ENCODE data around the gene RANBP10. TPM values are rescaled to one million over a fixed set of nuclear protein-coding genes. Genes with fewer than 3 reads are reported as not detected.

Gene RANBP10
- total RNA-seq, 3 donors from 2014 or later (not counting 1 experiment from before 2014, with no cell fraction given) = 20.9 to 25.8 (median 24.5) TPM

- Histone ChIP-seq H3K36me3 (ENCODE audit: control insufficient read depth, insufficient read depth, low read length) (no peaks in the 10 kb centered on the region), H3K9me3 (ENCODE audit: control insufficient read depth, insufficient read depth, low read length) (no peaks in the 10 kb centered on the region), H3K4me1 (ENCODE audit: control insufficient read depth, insufficient read depth, low read length) (no peaks in the 10 kb centered on the region), H3K27me3 (ENCODE audit: control insufficient read depth, insufficient read depth, low read length) (no peaks in the 10 kb centered on the region), H3K4me3 (ENCODE audit: low read length) (no peak overlapping the region), H3K27ac (ENCODE audit: low read length) (no peak overlapping the region)
- H3K9me3 Mint-ChIP-seq = no peaks in the 10 kb centered on the region
- no peak for DNase-seq
- intact Hi-C loops (cut with micrococcal nuclease) = no loop called here
- no peak overlapping the region for H3K4me3 Mint-ChIP-seq
- H3K36me3 Mint-ChIP-seq = no peaks in the 10 kb centered on the region
- H3K27ac Mint-ChIP-seq = no peak overlapping the region
- no peak for ATAC-seq
- H3K27me3 Mint-ChIP-seq (ENCODE audit: low read depth in 2 of 2) = no peaks in the 10 kb centered on the region
- H3K4me1 Mint-ChIP-seq = peaks cover 0 to 6% of the 10 kb centered on the region in 2 donors
- no peak for TF ChIP-seq CTCF (IDR thresholded peaks at IDR 0.05)
- WGBS (ENCODE audit: insufficient coverage) = 97% methylated on average over 6 of the region's 6 CpGs
Observed at GRCh38 chr16:67710607-67711006, 95.8 kb downstream of the RANBP10 start.

GRCh38 chr16:67709050-67709449 lies 97.3 kb downstream of the RANBP10 start:
- no peak for TF ChIP-seq CTCF (IDR thresholded peaks at IDR 0.05)
- no peak for ATAC-seq
- no peak overlapping the region for H3K27ac ChIP-seq (ENCODE audit: low read length)
- H3K27me3 ChIP-seq (ENCODE audit: control insufficient read depth, insufficient read depth, low read length) = no peaks in the 10 kb centered on the region
- H3K36me3 ChIP-seq (ENCODE audit: control insufficient read depth, insufficient read depth, low read length) = no peaks in the 10 kb centered on the region
- Mint-ChIP-seq H3K9me3 (no peaks in the 10 kb centered on the region), H3K4me3 (no peak overlapping the region), H3K36me3 (no peaks in the 10 kb centered on the region), H3K27me3 (ENCODE audit: low read depth in 2 of 2) (no peaks in the 10 kb centered on the region), H3K27ac (no peak overlapping the region), H3K4me1 (peaks cover 7 to 12% of the 10 kb centered on the region in 2 donors)
- no peaks in the 10 kb centered on the region for H3K4me1 ChIP-seq (ENCODE audit: control insufficient read depth, insufficient read depth, low read length)
- 90% methylated on average over 1 of the region's 1 CpG for WGBS (ENCODE audit: insufficient coverage)
- no peaks in the 10 kb centered on the region for H3K9me3 ChIP-seq (ENCODE audit: control insufficient read depth, insufficient read depth, low read length)
- H3K4me3 ChIP-seq (ENCODE audit: low read length) = no peak overlapping the region
- no peak for DNase-seq
- intact Hi-C loops (cut with micrococcal nuclease) = no loop called here

- Histone ChIP-seq H3K27ac (ENCODE audit: low read length) (no peak overlapping the region), H3K36me3 (ENCODE audit: control insufficient read depth, insufficient read depth, low read length) (no peaks in the 10 kb centered on the region), H3K4me1 (ENCODE audit: control insufficient read depth, insufficient read depth, low read length) (peaks cover 4% of the 10 kb centered on the region), H3K27me3 (ENCODE audit: control insufficient read depth, insufficient read depth, low read length) (no peaks in the 10 kb centered on the region), H3K9me3 (ENCODE audit: control insufficient read depth, insufficient read depth, low read length) (no peaks in the 10 kb centered on the region), H3K4me3 (ENCODE audit: low read length) (no peak overlapping the region)
- DNase-seq (no peak), ATAC-seq (no peak)
- no peak for TF ChIP-seq CTCF (IDR thresholded peaks at IDR 0.05)
- Mint-ChIP-seq H3K27ac (no peak overlapping the region), H3K4me3 (no peak overlapping the region), H3K27me3 (ENCODE audit: low read depth in 2 of 2) (no peaks in the 10 kb centered on the region), H3K36me3 (no peaks in the 10 kb centered on the region), H3K4me1 (peaks cover 14 to 19% of the 10 kb centered on the region in 2 donors), H3K9me3 (no peaks in the 10 kb centered on the region)
- WGBS (ENCODE audit: insufficient coverage) = 94% methylated on average over 2 of the region's 2 CpGs
- intact Hi-C loops (cut with micrococcal nuclease) = no loop called here
Observed at GRCh38 chr16:67708368-67708771, 98.0 kb downstream of the RANBP10 start.

GRCh38 chr16:67707790-67708189 lies 98.6 kb downstream of the RANBP10 start:
- DNase-seq (no peak), ATAC-seq (no peak)
- Histone ChIP-seq H3K36me3 (ENCODE audit: control insufficient read depth, insufficient read depth, low read length) (no peaks in the 10 kb centered on the region), H3K27ac (ENCODE audit: low read length) (no peak overlapping the region), H3K4me1 (ENCODE audit: control insufficient read depth, insufficient read depth, low read length) (peaks cover 10% of the 10 kb centered on the region), H3K4me3 (ENCODE audit: low read length) (no peak overlapping the region), H3K27me3 (ENCODE audit: control insufficient read depth, insufficient read depth, low read length) (no peaks in the 10 kb centered on the region), H3K9me3 (ENCODE audit: control insufficient read depth, insufficient read depth, low read length) (no peaks in the 10 kb centered on the region)
- H3K27me3 Mint-ChIP-seq (ENCODE audit: low read depth in 2 of 2) = no peaks in the 10 kb centered on the region
- intact Hi-C loops (cut with micrococcal nuclease) = no loop called here
- H3K4me3 Mint-ChIP-seq = no peak overlapping the region
- H3K9me3 Mint-ChIP-seq = no peaks in the 10 kb centered on the region
- H3K4me1 Mint-ChIP-seq = peaks cover 17 to 24% of the 10 kb centered on the region in 2 donors
- 99% methylated on average over 5 of the region's 5 CpGs for WGBS (ENCODE audit: insufficient coverage)
- H3K36me3 Mint-ChIP-seq = no peaks in the 10 kb centered on the region
- H3K27ac Mint-ChIP-seq = no peak overlapping the region
- no peak for TF ChIP-seq CTCF (IDR thresholded peaks at IDR 0.05)
